Smooth muscle cell (in vitro differentiated cells): ENCODE measurements around the gene RIN3. TPM values are rescaled to one million over a fixed set of nuclear protein-coding genes. Genes with fewer than 3 reads are reported as not detected.

ENCODE experiments used
- DNase-seq: peaks from one replicate; lab custom pipeline; 2025; ENCODE audit not compliant: unreplicated experiment; lab: John Stamatoyannopoulos, UW
- H2AFZ ChIP-seq: fragments of 200-600 bp; sonication (generic); 2 replicates; pipeline ENCODE4 v1.6.0; 2016; ENCODE audit warnings: antibody characterized with exemption, low read depth, mild to moderate bottlenecking
- H3F3A ChIP-seq: fragments of 200-600 bp; sonication (generic); 2 replicates; pipeline ENCODE4 v1.6.0; 2017; ENCODE audit warnings: antibody characterized with exemption, low read depth
- H3K27ac ChIP-seq: fragments of 200-600 bp; sonication (generic); 2 replicates; pipeline ENCODE4 v1.5.1; 2016; ENCODE audit warnings: low read depth, mild to moderate bottlenecking
- H3K27me3 ChIP-seq: fragments of 200-600 bp; sonication (generic); 2 replicates; pipeline ENCODE4 v1.6.1; 2016; ENCODE audit warnings: low read depth, mild to moderate bottlenecking
- H3K36me3 ChIP-seq: fragments of 200-600 bp; sonication (generic); 2 replicates; pipeline ENCODE4 v1.5.1; 2016; ENCODE audit warnings: low read depth
- H3K4me1 ChIP-seq: fragments of 200-600 bp; sonication (generic); 2 replicates; pipeline ENCODE4 v1.5.1; 2016; ENCODE audit warnings: low read depth
- H3K4me2 ChIP-seq: fragments of 200-600 bp; sonication (generic); 2 replicates; pipeline ENCODE4 v1.6.0; 2016; ENCODE audit warnings: mild to moderate bottlenecking
- H3K4me3 ChIP-seq: fragments of 200-600 bp; sonication (generic); 2 replicates; pipeline ENCODE4 v1.5.1; 2016; ENCODE audit warnings: mild to moderate bottlenecking
- H3K79me2 ChIP-seq: fragments of 200-600 bp; sonication (generic); 2 replicates; pipeline ENCODE4 v1.6.0; 2016; ENCODE audit warnings: low read depth, mild to moderate bottlenecking
- H3K9ac ChIP-seq: fragments of 200-600 bp; sonication (generic); 2 replicates; pipeline ENCODE4 v1.6.0; 2016; ENCODE audit warnings: low read depth
- H3K9me3 ChIP-seq: fragments of 200-600 bp; sonication (generic); replicated peaks from 2 replicates; pipeline ENCODE4 v1.5.1; 2016; ENCODE audit warnings: low read depth
- H4K20me1 ChIP-seq: fragments of 200-600 bp; sonication (generic); 2 replicates; pipeline ENCODE4 v1.6.0; 2016; ENCODE audit warnings: low read depth
- WGBS: methylation state at CpG from one replicate; pipeline ENCODE4 v1.1.7; 2016; ENCODE audit warnings: low lambda C conversion rate; 5-methylcytosine and 5-hydroxymethylcytosine counted together
- polyA plus RNA-seq: library from polyadenylated mRNA; unstranded; fragments of >200 nt; fragmentation: Nextera tagmentation; extraction: Ambion mirVana; gene quantifications from 2 replicates; pipeline ENCODE4 v1.2.1, GENCODE V29; 2016
- total RNA-seq: library from RNA; depleted of rRNA; stranded (reverse); fragments of >200 nt; gene quantifications from 2 replicates; pipeline ENCODE4 v1.2.3, GENCODE V29; 2014
- TF ChIP-seq, protein P1 (sequence below): fragments of 200-600 bp; sonication (generic); IDR thresholded peaks from 2 replicates; pipeline ENCODE4 v1.5.1; 2017; ENCODE audit warnings: borderline replicate concordance, mild to moderate bottlenecking, antibody characterized with exemption; ENCODE audit not compliant: insufficient read depth, poor library complexity, severe bottlenecking

The RIN3 gene
- total and polyA plus RNA-seq, 2 experiments from 2014 or later = 2.7 to 3.8 TPM

DNA sequence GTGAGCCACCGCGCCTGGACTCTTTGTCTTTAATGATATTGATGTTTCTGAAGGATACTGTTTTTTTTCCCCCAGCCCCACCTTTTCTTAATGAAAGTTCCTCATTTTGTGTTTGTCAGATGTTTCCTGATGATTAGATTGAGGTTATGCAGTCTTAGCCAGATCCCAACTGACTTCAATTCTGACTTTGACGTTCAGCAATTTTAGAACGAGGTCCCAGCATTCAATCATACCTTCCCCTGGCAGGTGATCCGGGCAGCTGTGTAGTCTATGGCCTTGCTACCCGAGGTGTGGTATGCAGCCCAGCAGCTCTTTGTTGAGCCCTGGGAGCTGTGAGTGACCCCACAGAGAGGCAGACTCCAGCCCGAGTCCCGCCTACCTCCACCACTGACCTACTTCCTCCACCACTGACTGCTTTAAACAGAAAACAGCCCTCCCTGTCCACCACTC lies 152.1 kb downstream of the RIN3 start:
- Histone ChIP-seq H3K4me3 (no peak overlapping the region), H3K4me2 (no peak overlapping the region), H4K20me1 (no peaks in the 10 kb centered on the region), H3K36me3 (no peaks in the 10 kb centered on the region), H2AFZ (no peak overlapping the region), H3K4me1 (no peaks in the 10 kb centered on the region), H3K9me3 (no peaks in the 10 kb centered on the region), H3F3A (no peaks in the 10 kb centered on the region), H3K79me2 (no peaks in the 10 kb centered on the region), H3K27ac (no peak overlapping the region), H3K9ac (no peak overlapping the region), H3K27me3 (no peaks in the 10 kb centered on the region)
- no peak for DNase-seq
- TF ChIP-seq, protein P1, sequence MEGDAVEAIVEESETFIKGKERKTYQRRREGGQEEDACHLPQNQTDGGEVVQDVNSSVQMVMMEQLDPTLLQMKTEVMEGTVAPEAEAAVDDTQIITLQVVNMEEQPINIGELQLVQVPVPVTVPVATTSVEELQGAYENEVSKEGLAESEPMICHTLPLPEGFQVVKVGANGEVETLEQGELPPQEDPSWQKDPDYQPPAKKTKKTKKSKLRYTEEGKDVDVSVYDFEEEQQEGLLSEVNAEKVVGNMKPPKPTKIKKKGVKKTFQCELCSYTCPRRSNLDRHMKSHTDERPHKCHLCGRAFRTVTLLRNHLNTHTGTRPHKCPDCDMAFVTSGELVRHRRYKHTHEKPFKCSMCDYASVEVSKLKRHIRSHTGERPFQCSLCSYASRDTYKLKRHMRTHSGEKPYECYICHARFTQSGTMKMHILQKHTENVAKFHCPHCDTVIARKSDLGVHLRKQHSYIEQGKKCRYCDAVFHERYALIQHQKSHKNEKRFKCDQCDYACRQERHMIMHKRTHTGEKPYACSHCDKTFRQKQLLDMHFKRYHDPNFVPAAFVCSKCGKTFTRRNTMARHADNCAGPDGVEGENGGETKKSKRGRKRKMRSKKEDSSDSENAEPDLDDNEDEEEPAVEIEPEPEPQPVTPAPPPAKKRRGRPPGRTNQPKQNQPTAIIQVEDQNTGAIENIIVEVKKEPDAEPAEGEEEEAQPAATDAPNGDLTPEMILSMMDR = no peak
- WGBS = 86% methylated on average over 8 of the region's 8 CpGs

DNA sequence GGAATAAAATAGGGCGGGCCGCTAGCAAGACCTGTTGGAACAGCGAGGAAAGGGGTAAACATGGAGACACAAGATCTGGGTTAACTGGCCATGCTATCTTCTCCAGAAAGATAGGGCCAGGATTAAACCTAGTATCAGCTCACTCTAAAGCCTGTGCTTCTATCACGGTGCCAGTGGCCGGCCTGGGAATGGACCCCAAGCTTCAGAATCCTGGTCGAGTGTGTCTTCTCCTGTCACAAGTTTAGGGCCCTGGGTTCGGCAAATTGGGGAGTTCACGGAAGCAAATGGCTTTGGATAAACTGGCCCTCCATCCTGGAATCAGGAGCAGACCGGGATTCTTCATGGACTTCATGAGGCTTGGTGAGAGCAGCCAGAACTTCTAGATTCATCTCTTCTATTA lies 152.7 kb downstream of the RIN3 start:
- Histone ChIP-seq H3K4me3 (no peak overlapping the region), H3K36me3 (no peaks in the 10 kb centered on the region), H3K9me3 (no peaks in the 10 kb centered on the region), H4K20me1 (no peaks in the 10 kb centered on the region), H3K4me2 (no peak overlapping the region), H3F3A (no peaks in the 10 kb centered on the region), H3K27me3 (no peaks in the 10 kb centered on the region), H3K79me2 (no peaks in the 10 kb centered on the region), H3K9ac (no peak overlapping the region), H3K4me1 (no peaks in the 10 kb centered on the region), H2AFZ (no peak overlapping the region), H3K27ac (no peak overlapping the region)
- TF ChIP-seq, protein P1 = no peak
- DNase-seq = no peak
- WGBS = 98% methylated on average over 9 of the region's 9 CpGs

DNA sequence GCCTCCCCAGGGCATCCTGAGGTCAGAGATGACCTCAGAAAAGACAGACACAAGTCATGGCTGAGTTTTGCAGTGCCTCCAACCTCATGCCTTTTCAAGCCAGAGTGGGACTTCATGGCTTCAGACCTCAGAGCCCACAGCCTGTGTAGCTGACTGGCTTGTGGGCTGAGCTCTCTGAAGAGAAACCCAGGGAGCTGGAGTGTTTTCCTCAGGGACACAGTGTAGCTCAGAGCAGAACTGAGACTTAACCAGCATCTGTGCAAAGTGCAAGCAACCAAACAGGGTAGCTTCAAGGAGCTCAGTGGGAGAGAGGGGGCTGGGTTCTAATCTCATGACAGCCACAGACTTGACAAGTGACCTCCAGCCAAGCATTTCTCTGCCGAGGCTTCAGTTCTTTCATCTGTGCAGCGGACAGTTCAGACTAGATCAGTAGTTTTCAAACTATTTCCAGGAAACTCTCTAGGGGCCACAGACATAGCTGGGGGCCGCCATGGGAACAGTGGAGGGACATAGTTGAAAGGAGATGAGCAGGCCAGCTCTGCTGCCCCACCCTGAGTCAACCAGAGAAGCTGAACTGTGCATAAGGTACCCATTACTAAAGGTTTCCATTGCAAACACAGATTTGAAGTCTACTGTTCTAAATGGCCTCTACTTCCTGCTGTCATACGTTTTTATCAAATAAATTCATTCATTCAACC lies 154.8 kb downstream of the RIN3 start:
- Histone ChIP-seq H3K4me2 (no peak overlapping the region), H3K4me3 (no peak overlapping the region), H3K79me2 (no peaks in the 10 kb centered on the region), H3K9ac (no peak overlapping the region), H2AFZ (no peak overlapping the region), H4K20me1 (no peaks in the 10 kb centered on the region), H3K36me3 (no peaks in the 10 kb centered on the region), H3K4me1 (no peaks in the 10 kb centered on the region), H3F3A (no peaks in the 10 kb centered on the region), H3K27ac (no peak overlapping the region), H3K9me3 (no peaks in the 10 kb centered on the region), H3K27me3 (no peaks in the 10 kb centered on the region)
- no peak for DNase-seq
- TF ChIP-seq, protein P1 = no peak
- 80% methylated on average over 4 of the region's 4 CpGs for WGBS

- Histone ChIP-seq H3K4me1 (no peaks in the 10 kb centered on the region), H3K9ac (no peak overlapping the region), H3K36me3 (no peaks in the 10 kb centered on the region), H3F3A (no peaks in the 10 kb centered on the region), H4K20me1 (no peaks in the 10 kb centered on the region), H3K9me3 (no peaks in the 10 kb centered on the region), H3K27ac (no peak overlapping the region), H3K79me2 (no peaks in the 10 kb centered on the region), H3K4me2 (no peak overlapping the region), H3K27me3 (no peaks in the 10 kb centered on the region), H2AFZ (no peak overlapping the region), H3K4me3 (no peak overlapping the region)
- WGBS = 98% methylated on average over 4 of the region's 4 CpGs
- no peak for DNase-seq
- TF ChIP-seq, protein P1 = no peak
Measured at GRCh38 chr14:92670160-92670559, 156.6 kb downstream of the RIN3 start.
